Osteoblast (primary cell): ENCODE measurements around the gene SLC6A4. TPM values are rescaled to one million over a fixed set of nuclear protein-coding genes. Genes with fewer than 3 reads are reported as not detected.

Experiments used
- DNase-seq: peaks from one replicate; pipeline ENCODE4 v3.0.0; 2011; ENCODE audit warnings: low spot score, mixed read lengths; ENCODE audit not compliant: insufficient read length; ENCODE audit errors: missing footprints
- H2AFZ ChIP-seq: 2 replicates; pipeline ENCODE4 v1.6.0; 2011; ENCODE audit warnings: mild to moderate bottlenecking, low read length
- H3K27ac ChIP-seq: 2 replicates; pipeline ENCODE4 v1.5.1; 2011; ENCODE audit warnings: mild to moderate bottlenecking, low read depth, low read length, moderate library complexity
- H3K27me3 ChIP-seq: 2 replicates; pipeline ENCODE4 v1.6.0; 2012; ENCODE audit warnings: mild to moderate bottlenecking, control low read depth, inconsistent platforms, low read length, moderate library complexity; ENCODE audit not compliant: insufficient read depth
- H3K36me3 ChIP-seq: 2 replicates; pipeline ENCODE4 v1.5.1; 2011; ENCODE audit warnings: mild to moderate bottlenecking, low read length, control low read depth, moderate library complexity; ENCODE audit not compliant: insufficient read depth
- H3K4me1 ChIP-seq: 2 replicates; pipeline ENCODE4 v1.5.1; 2011; ENCODE audit warnings: mild to moderate bottlenecking, low read length, control low read depth, moderate library complexity; ENCODE audit not compliant: insufficient read depth
- H3K4me2 ChIP-seq: 2 replicates; pipeline ENCODE4 v1.6.0; 2011; ENCODE audit warnings: mild to moderate bottlenecking, low read length; ENCODE audit not compliant: insufficient read depth
- H3K4me3 ChIP-seq: fragments of 200-600 bp; sonication (generic); 3 replicates; pipeline ENCODE4 v1.5.1; 2012; ENCODE audit warnings: mild to moderate bottlenecking, low read length, inconsistent platforms; ENCODE audit not compliant: insufficient read depth
- H3K79me2 ChIP-seq: 2 replicates; pipeline ENCODE4 v1.6.0; 2012; ENCODE audit warnings: mild to moderate bottlenecking, low read length, control low read depth, inconsistent platforms; ENCODE audit not compliant: insufficient read depth
- H3K9me3 ChIP-seq: 2 replicates; pipeline ENCODE4 v1.5.1; 2011; ENCODE audit warnings: low read depth, low read length, control low read depth
- H4K20me1 ChIP-seq: 2 replicates; pipeline ENCODE4 v1.6.0; 2012; ENCODE audit warnings: mild to moderate bottlenecking, low read length, control low read depth; ENCODE audit not compliant: insufficient read depth
- CTCF ChIP-seq: IDR thresholded peaks from 2 replicates; pipeline ENCODE4 v1.5.1; 2011; ENCODE audit warnings: mild to moderate bottlenecking, low read depth, low read length, moderate library complexity; ENCODE audit errors: extremely low read depth
- total RNA-seq: library from RNA; depleted of rRNA; stranded (reverse); fragments of >200 nt; gene quantifications from 2 replicates; pipeline ENCODE4 v1.2.3, GENCODE V29; 2012

SLC6A4 gene
- total RNA-seq, 1 donor: 0.36 TPM

DNA sequence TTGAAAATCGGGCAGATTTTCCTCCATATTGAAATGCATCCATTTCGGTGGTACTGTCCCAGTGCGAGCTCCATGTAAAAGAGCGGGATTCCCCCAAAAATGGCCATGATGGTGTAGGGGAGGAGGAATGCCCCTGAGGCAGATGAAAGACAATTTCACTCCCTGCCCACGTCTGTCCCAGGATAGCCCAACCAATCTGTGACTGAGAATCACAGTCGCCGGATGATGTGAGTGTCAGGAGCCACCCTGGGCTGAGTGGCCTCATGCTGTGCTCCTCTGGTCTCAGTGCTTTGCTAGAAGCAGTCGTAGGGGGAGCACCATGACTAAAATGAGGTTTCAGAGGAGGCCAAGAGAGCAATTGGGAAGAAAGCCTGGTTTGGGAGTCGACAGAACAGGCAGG lies 16.7 kb downstream of the SLC6A4 start:
- no peaks in the 10 kb centered on the region for H3K79me2 ChIP-seq
- H3K4me3 ChIP-seq: no peak overlapping the region
- no peaks in the 10 kb centered on the region for H3K36me3 ChIP-seq
- H3K9me3 ChIP-seq: no peaks in the 10 kb centered on the region
- H3K4me2 ChIP-seq: no peak overlapping the region
- no peak overlapping the region for H2AFZ ChIP-seq
- no peaks in the 10 kb centered on the region for H3K4me1 ChIP-seq
- H3K27ac ChIP-seq: no peak overlapping the region
- no peak for DNase-seq
- no peak for TF ChIP-seq CTCF
- H4K20me1 ChIP-seq: no peaks in the 10 kb centered on the region
- H3K27me3 ChIP-seq: peaks cover 8% of the 10 kb centered on the region

GRCh38 chr17:30217746-30218245 lies 17.7 kb downstream of the SLC6A4 start:
- no peak overlapping the region for H3K4me3 ChIP-seq
- DNase-seq: no peak
- H3K27ac ChIP-seq: no peak overlapping the region
- no peak overlapping the region for H3K4me2 ChIP-seq
- H3K9me3 ChIP-seq: no peaks in the 10 kb centered on the region
- H3K79me2 ChIP-seq: no peaks in the 10 kb centered on the region
- no peak overlapping the region for H2AFZ ChIP-seq
- no peak for TF ChIP-seq CTCF
- H3K4me1 ChIP-seq: no peaks in the 10 kb centered on the region
- peaks cover 8% of the 10 kb centered on the region for H3K27me3 ChIP-seq
- no peaks in the 10 kb centered on the region for H4K20me1 ChIP-seq
- no peaks in the 10 kb centered on the region for H3K36me3 ChIP-seq

GRCh38 chr17:30217054-30217453 lies 18.4 kb downstream of the SLC6A4 start:
- Histone ChIP-seq H3K27me3 (peaks cover 8% of the 10 kb centered on the region), H3K27ac (no peak overlapping the region), H3K9me3 (no peaks in the 10 kb centered on the region), H2AFZ (no peak overlapping the region), H4K20me1 (no peaks in the 10 kb centered on the region), H3K4me1 (no peaks in the 10 kb centered on the region), H3K79me2 (no peaks in the 10 kb centered on the region), H3K4me3 (no peak overlapping the region), H3K4me2 (no peak overlapping the region), H3K36me3 (no peaks in the 10 kb centered on the region)
- DNase-seq: no peak
- TF ChIP-seq CTCF: no peak

DNA sequence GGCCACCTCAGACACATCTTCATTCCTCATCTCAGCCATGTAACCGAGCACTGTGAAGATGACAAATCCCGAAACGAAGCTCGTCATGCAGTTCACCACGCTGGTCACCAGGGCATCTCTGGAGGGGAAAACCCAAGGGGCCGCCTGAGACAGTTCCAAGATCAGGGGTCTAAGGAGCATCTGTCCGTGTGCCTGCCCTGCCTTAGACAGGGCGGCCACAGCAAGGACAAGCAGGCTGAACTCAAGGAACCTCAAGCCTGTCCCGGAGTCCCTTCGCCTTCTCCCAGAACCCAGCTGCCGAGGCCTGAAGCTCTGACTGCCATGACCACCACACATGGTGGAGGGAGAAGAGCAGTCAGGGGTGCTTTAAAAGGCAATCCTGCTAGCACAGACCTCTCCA lies 22.7 kb downstream of the SLC6A4 start:
- H3K36me3 ChIP-seq: no peaks in the 10 kb centered on the region
- no peaks in the 10 kb centered on the region for H3K4me1 ChIP-seq
- no peak overlapping the region for H2AFZ ChIP-seq
- DNase-seq: no peak
- peaks cover 2% of the 10 kb centered on the region for H3K27me3 ChIP-seq
- no peaks in the 10 kb centered on the region for H3K79me2 ChIP-seq
- H4K20me1 ChIP-seq: no peaks in the 10 kb centered on the region
- no peak overlapping the region for H3K4me3 ChIP-seq
- H3K4me2 ChIP-seq: no peak overlapping the region
- TF ChIP-seq CTCF: no peak
- no peak overlapping the region for H3K27ac ChIP-seq
- H3K9me3 ChIP-seq: no peaks in the 10 kb centered on the region
